Activated naive CD8-positive, alpha-beta T cell (primary cell): ENCODE data around the gene MITF.

Experiments used
- H3K27ac Mint-ChIP-seq: one replicate; pipeline ENCODE4 v1.8.0; 2021; ENCODE audit warnings: mixed read lengths
- H3K27me3 Mint-ChIP-seq: one replicate; pipeline ENCODE4 v1.8.0; 2021; ENCODE audit warnings: mixed read lengths
- H3K36me3 Mint-ChIP-seq: one replicate; pipeline ENCODE4 v1.8.0; 2021; ENCODE audit warnings: mixed read lengths
- H3K4me1 Mint-ChIP-seq: one replicate; pipeline ENCODE4 v1.8.0; 2021; ENCODE audit warnings: low read depth, mixed read lengths
- H3K4me3 Mint-ChIP-seq: one replicate; pipeline ENCODE4 v1.8.0; 2021; ENCODE audit warnings: mild to moderate bottlenecking, mixed read lengths
- H3K9me3 Mint-ChIP-seq: one replicate; pipeline ENCODE4 v1.8.0; 2021; ENCODE audit warnings: low read depth, mixed read lengths

MITF gene

GRCh38 chr3:69742391-69742790, 3.1 kb downstream of the MITF start:
- H3K27ac Mint-ChIP-seq = no peak overlapping the region
- peaks cover 12% of the 10 kb centered on the region for H3K4me1 Mint-ChIP-seq
- no peak overlapping the region for H3K4me3 Mint-ChIP-seq
- H3K36me3 Mint-ChIP-seq = no peaks in the 10 kb centered on the region
- H3K27me3 Mint-ChIP-seq = peaks cover 39% of the 10 kb centered on the region
- no peaks in the 10 kb centered on the region for H3K9me3 Mint-ChIP-seq

- H3K9me3 Mint-ChIP-seq = no peaks in the 10 kb centered on the region
- H3K36me3 Mint-ChIP-seq = no peaks in the 10 kb centered on the region
- no peak overlapping the region for H3K27ac Mint-ChIP-seq
- peaks cover 26% of the 10 kb centered on the region for H3K27me3 Mint-ChIP-seq
- no peak overlapping the region for H3K4me3 Mint-ChIP-seq
- H3K4me1 Mint-ChIP-seq = peaks cover 4% of the 10 kb centered on the region
Observed at GRCh38 chr3:69743975-69744906, 5.0 kb downstream of the MITF start.

GRCh38 chr3:69745505-69745904, 6.2 kb downstream of the MITF start:
- Mint-ChIP-seq H3K36me3 (no peaks in the 10 kb centered on the region), H3K4me1 (peaks cover 2% of the 10 kb centered on the region), H3K4me3 (no peak overlapping the region), H3K27me3 (peaks cover 24% of the 10 kb centered on the region), H3K9me3 (no peaks in the 10 kb centered on the region), H3K27ac (no peak overlapping the region)

GRCh38 chr3:69746119-69746518, 6.9 kb downstream of the MITF start:
- Mint-ChIP-seq H3K4me3 (no peak overlapping the region), H3K4me1 (no peaks in the 10 kb centered on the region), H3K9me3 (no peaks in the 10 kb centered on the region), H3K27ac (no peak overlapping the region), H3K27me3 (peaks cover 19% of the 10 kb centered on the region), H3K36me3 (no peaks in the 10 kb centered on the region)

GRCh38 chr3:69747511-69748258, 8.4 kb downstream of the MITF start:
- H3K9me3 Mint-ChIP-seq = no peaks in the 10 kb centered on the region
- H3K36me3 Mint-ChIP-seq = no peaks in the 10 kb centered on the region
- no peak overlapping the region for H3K27ac Mint-ChIP-seq
- peaks cover 8% of the 10 kb centered on the region for H3K27me3 Mint-ChIP-seq
- H3K4me3 Mint-ChIP-seq = no peak overlapping the region
- no peaks in the 10 kb centered on the region for H3K4me1 Mint-ChIP-seq

- H3K36me3 Mint-ChIP-seq = no peaks in the 10 kb centered on the region
- no peak overlapping the region for H3K27ac Mint-ChIP-seq
- H3K9me3 Mint-ChIP-seq = no peaks in the 10 kb centered on the region
- no peaks in the 10 kb centered on the region for H3K4me1 Mint-ChIP-seq
- H3K27me3 Mint-ChIP-seq = peaks cover 4% of the 10 kb centered on the region
- H3K4me3 Mint-ChIP-seq = no peak overlapping the region
Observed at GRCh38 chr3:69748503-69748902, 9.2 kb downstream of the MITF start.

- no peaks in the 10 kb centered on the region for H3K9me3 Mint-ChIP-seq
- H3K27ac Mint-ChIP-seq = no peak overlapping the region
- no peaks in the 10 kb centered on the region for H3K36me3 Mint-ChIP-seq
- H3K4me1 Mint-ChIP-seq = no peaks in the 10 kb centered on the region
- H3K4me3 Mint-ChIP-seq = no peak overlapping the region
- peaks cover 3% of the 10 kb centered on the region for H3K27me3 Mint-ChIP-seq
Observed at GRCh38 chr3:69749461-69749860, 10.2 kb downstream of the MITF start.

- no peaks in the 10 kb centered on the region for H3K36me3 Mint-ChIP-seq
- no peaks in the 10 kb centered on the region for H3K9me3 Mint-ChIP-seq
- no peak overlapping the region for H3K4me3 Mint-ChIP-seq
- no peaks in the 10 kb centered on the region for H3K4me1 Mint-ChIP-seq
- H3K27ac Mint-ChIP-seq = no peak overlapping the region
- no peaks in the 10 kb centered on the region for H3K27me3 Mint-ChIP-seq
Observed at GRCh38 chr3:69750549-69750948, 11.3 kb downstream of the MITF start.

GRCh38 chr3:69751074-69751476, 11.8 kb downstream of the MITF start:
- H3K4me3 Mint-ChIP-seq = no peak overlapping the region
- no peaks in the 10 kb centered on the region for H3K36me3 Mint-ChIP-seq
- no peaks in the 10 kb centered on the region for H3K4me1 Mint-ChIP-seq
- no peak overlapping the region for H3K27ac Mint-ChIP-seq
- no peaks in the 10 kb centered on the region for H3K27me3 Mint-ChIP-seq
- no peaks in the 10 kb centered on the region for H3K9me3 Mint-ChIP-seq

GRCh38 chr3:69752241-69752640, 13.0 kb downstream of the MITF start:
- no peak overlapping the region for H3K4me3 Mint-ChIP-seq
- H3K27ac Mint-ChIP-seq = no peak overlapping the region
- no peaks in the 10 kb centered on the region for H3K36me3 Mint-ChIP-seq
- no peaks in the 10 kb centered on the region for H3K9me3 Mint-ChIP-seq
- no peaks in the 10 kb centered on the region for H3K4me1 Mint-ChIP-seq
- H3K27me3 Mint-ChIP-seq = no peaks in the 10 kb centered on the region

- H3K36me3 Mint-ChIP-seq = no peaks in the 10 kb centered on the region
- H3K4me3 Mint-ChIP-seq = no peak overlapping the region
- H3K4me1 Mint-ChIP-seq = no peaks in the 10 kb centered on the region
- H3K27me3 Mint-ChIP-seq = no peaks in the 10 kb centered on the region
- no peaks in the 10 kb centered on the region for H3K9me3 Mint-ChIP-seq
- no peak overlapping the region for H3K27ac Mint-ChIP-seq
Observed at GRCh38 chr3:69753179-69753775, 14.0 kb downstream of the MITF start.

- Mint-ChIP-seq H3K27ac (no peak overlapping the region), H3K4me1 (no peaks in the 10 kb centered on the region), H3K27me3 (no peaks in the 10 kb centered on the region), H3K36me3 (no peaks in the 10 kb centered on the region), H3K9me3 (no peaks in the 10 kb centered on the region), H3K4me3 (no peak overlapping the region)
Observed at GRCh38 chr3:69755795-69756194, 16.5 kb downstream of the MITF start.

GRCh38 chr3:69761896-69762767, 22.9 kb downstream of the MITF start:
- Mint-ChIP-seq H3K36me3 (no peaks in the 10 kb centered on the region), H3K27ac (no peak overlapping the region), H3K27me3 (peaks cover 4% of the 10 kb centered on the region), H3K4me1 (no peaks in the 10 kb centered on the region), H3K9me3 (no peaks in the 10 kb centered on the region), H3K4me3 (no peak overlapping the region)

GRCh38 chr3:69762768-69763229, 23.5 kb downstream of the MITF start:
- Mint-ChIP-seq H3K4me1 (no peaks in the 10 kb centered on the region), H3K27ac (no peak overlapping the region), H3K4me3 (no peak overlapping the region), H3K36me3 (no peaks in the 10 kb centered on the region), H3K9me3 (no peaks in the 10 kb centered on the region), H3K27me3 (peaks cover 4% of the 10 kb centered on the region)
